ENCODE results near the gene PRR18.

- TF ChIP-seq POLR2AphosphoS5 (IDR thresholded peaks at IDR 0.05) (no peak), POLR2A (IDR thresholded peaks at IDR 0.05) (no peak)
Measured at GRCh38 chr6:166341464-166341863, 33.3 kb upstream of the PRR18 start.
